ENCODE data around the gene CAMTA1. TPM values are rescaled to one million over a fixed set of nuclear protein-coding genes. Genes with fewer than 3 reads are reported as not detected.

CAMTA1 gene
- total RNA-seq, 1 donor from 2014 or later: 51.8 TPM

DNA sequence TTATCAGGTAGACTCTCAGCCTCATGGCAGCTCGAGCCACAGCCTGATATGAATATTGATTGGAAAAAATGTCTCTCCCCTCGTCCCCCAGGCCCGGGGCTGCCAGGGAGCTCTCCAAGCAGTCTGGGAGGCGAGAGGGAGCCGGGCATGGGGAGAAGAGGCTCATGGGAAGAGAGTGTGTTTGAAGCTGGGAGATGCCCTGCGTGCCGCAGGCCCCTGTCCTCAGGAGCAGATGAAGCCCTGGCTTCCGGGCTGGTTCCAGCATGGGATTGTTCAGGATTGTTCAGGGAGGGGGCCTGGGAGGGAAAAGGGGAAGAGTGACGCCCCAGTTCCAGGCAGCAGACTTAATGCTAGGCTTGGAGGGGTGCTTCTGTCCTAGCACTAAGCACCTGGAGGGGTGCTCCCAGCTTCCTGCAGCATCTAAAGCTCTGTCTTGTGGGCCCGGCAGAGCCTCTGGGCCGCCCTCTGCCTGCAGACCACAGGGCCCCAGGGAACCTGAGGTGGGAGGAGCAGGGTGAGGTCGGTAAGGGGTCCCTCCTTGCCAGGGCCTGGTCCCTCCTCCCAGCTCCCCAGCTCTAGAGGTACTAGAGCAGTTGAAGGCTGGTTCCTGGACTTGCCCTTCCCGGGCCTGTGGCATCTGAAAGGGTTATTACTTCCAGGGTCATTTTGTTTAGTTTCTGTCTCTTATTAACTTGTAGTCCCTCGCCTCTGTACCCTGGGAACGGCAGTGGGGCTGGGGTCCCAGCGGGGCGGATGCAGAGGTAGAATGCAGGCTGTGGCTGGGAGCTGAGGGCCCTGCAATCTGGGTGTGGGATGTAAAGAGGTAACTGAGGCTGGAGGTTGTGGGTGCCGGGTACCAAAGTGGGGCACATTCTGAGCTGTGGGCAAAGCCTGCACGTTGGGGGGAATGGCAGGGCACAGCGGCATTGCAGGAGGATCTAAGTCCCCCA lies 651.1 kb downstream of the CAMTA1 start:
- no peak for DNase-seq (ENCODE audit: low spot score)

DNA sequence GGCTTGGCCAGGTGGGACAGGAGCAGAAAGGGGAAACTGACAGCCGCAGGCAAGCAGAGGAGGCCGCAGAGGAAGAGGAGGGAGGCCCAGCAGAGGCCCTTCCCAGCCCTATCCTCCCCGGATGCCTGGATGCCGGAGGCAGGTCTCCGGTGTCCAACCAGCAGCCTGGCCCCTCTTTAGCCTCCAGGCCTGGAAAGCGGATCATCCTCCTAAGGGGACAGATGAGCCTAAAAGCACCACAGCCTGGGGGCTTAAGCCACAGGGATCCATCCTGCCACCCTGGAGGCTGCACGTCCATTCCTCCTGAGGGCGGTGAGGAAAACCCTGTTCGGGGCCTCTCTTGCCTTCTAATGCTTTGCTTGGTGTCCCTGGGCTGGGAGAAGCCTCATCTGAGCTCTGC lies 651.8 kb downstream of the CAMTA1 start:
- DNase-seq (ENCODE audit: low spot score): no peak

DNA sequence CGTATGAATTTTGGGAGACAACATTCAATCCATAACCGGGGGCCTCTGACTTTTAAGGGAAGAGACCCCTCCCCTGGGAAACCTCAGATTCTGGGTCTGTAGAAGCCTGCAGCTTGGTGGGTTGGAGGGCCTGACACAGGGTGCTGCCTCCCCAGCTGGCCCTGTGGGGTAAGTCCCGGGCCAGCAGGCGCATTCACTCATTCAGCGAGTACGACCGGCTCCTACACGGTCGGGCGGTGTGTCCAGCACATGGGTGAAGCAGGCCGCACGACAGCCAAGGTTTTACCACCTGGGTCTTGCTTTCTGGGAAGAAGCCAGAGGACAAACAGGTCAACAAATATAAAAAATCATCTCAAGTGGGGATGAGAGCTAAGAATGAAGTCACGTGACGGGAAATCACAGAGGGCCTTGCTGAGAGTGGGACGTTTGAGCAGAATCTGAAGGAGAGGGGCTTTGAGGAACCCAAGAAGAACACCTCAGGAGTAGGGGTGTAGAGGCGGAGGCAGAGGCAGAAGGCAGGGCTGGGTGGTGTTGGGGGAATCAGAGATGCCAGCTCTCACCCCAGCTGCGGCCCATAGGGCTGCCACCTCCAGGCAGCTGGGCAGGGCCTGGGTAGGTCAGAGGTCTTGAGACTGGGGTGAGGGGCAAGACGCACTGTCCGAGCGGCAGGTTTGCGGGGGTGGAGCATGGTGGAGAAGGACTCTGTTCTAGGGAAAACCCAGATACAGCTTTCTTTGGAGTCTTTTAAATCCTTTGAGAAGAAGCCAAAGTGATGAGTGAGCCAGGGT lies 652.5 kb downstream of the CAMTA1 start:
- DNase-seq (ENCODE audit: low spot score): no peak

DNA sequence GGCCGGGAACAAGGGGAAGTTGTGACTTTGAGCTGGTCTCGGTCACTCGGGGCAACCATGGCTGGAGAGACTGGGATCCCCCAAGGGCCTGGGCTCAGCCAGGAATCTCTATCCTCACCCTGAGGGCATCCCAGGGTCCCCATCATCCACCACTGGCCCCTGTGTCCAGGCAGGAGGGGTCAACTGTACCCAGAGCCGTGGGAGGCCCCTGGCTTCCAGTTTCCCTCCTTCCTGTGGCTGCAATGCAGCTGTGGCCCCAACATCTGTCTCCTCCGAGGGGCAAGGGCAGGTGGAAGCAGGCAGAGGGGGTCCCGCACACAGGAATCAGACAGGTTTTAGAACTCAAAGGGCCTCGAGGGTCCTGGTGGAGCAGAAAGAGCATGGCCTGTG lies 653.1 kb downstream of the CAMTA1 start:
- no peak for DNase-seq (ENCODE audit: low spot score)

DNA sequence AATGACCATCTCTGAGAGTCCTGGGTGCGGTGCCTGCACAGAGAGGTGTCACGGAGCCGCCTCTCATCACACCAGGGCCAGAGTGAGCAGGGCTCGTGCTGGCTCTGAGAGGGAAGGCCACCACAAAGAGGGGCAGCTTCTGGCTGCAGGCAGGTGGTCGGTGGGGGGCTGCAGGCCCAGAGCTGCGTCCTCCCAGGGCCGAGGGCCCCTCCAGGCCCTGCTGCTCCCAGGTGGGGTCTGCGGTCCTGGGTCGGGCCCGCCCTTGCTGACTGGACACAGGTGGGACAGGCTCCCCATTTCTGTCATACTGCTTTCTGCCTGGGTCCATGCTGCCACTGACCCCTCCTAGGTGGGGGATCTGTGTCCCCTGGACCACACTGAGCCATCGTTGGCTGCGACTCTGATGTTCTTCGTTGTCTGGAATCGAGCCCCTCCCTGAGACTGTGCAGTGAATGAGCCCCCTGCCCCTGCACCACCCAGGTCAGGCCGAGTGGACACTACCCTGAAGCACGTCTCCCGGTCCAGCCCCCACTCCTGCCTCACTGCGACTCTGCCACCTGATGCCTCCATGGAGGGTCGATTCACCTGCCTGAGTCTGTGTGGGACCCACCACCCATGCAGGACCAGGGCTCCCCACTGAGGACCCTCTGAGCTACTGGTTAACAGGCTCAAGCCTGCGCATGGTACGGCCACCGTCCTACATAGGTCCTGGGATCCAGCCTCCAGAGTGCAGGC lies 653.8 kb downstream of the CAMTA1 start:
- no peak for DNase-seq (ENCODE audit: low spot score)

DNA sequence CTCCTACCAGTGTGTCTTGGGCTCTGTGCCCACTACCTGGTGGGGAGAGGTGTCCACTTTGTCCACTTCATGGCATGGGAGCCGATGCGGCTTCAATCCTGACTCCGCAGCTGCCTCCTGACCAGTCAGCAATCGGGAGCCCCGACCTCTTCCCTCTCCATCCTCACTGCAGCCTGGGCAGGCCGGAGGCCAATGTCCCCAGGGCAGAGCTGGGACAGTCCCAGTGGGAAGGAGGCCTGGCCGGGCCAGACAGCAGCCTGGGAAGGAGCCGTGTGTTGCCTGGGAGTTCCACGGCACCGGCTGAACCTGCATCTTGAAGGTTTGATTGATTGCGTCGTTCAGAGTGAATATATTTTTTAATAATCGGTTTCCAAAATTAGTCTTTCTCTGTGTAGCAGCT lies 654.9 kb downstream of the CAMTA1 start:
- no peak for DNase-seq (ENCODE audit: low spot score)

DNA sequence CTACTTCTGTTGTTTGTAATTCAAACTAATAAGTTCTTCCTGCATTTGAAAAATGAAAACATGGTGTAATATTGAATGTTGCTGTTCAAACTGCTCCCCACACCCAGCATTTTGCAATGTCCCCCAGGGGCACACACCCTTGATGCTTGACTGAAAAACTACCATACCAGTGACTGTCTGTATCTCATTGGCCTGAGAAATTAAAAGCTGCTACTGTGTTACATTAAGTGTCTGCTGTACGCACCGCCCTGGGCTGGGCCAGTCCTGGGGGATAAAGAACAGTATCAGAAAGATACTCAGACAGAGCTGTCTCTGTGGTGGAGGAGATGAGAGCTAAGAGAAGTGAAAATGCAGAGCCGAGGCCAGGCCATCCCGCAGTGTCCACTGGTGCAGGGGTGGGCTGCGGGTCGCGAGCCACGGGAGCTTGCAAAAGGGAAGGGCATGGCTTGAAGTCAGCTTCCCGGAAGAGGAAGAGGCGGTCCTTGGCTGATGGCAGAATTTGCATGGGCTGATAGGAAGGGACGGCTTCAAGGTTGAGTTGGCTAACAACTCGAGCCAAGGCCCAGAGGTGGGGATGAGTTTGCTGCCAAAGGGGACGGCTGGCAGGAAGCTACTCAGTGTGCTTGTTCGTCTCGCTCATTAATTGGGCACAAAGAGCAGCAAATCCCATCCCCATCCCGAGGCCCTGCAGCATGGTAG lies 656.0 kb downstream of the CAMTA1 start:
- no peak for DNase-seq (ENCODE audit: low spot score)

DNA sequence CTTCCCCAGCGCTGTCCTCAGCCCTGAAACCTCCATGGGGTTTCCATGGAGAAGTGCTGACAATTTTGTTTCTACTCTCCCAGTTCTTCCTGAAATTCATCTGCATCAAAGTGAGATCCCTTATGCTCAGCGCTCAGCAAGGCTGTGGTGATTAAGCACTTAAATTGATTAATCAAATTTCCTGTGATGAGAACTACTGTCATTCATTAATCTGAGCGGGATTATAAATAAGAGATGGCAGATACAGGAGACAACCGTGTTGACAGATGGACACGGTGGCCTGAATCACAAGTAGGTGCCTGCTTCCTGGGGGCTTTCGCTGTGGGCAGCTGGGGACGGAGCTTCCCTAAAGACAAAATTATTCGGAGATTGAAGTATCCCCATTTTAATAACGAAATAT lies 656.8 kb downstream of the CAMTA1 start:
- no peak for DNase-seq (ENCODE audit: low spot score)

DNA sequence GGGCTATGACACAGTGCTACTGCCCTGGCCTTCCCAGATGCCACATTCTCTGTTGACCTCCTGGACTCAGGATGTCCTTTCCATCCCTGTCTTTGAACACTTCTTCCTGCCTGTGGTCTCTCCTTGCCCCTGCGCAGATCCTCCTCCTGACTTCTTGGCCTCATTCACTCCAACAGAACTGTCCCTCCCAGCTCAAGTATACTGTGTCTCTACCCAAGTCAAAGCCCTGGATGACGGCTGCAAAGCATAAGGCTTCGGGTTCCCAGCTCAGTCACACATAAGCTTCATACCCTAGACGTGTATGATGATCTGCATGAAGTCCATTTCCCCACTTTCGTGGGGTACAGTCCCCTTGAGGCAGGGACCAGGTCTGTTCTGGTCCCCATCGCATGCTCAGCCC lies 657.7 kb downstream of the CAMTA1 start:
- DNase-seq (ENCODE audit: low spot score): no peak

DNA sequence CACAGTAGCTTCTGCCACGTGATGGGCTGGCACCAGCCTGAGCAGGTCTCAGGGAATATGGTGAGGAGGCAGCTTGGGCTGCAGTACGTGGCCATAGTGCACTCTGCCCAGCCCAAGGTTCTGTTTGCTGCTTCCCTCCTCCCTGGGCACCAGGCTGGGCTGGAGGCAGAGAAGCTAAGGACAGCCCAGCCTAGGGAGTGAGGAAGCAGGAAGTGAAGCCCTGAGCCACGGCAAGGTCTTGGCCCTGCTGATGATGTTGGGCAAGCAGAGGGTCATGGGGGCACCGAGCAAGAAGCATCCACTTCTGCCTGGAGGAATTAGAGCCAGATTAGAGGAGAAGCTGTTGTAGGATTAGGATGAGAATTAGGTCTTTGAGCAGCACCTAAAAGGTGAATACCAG lies 659.1 kb downstream of the CAMTA1 start:
- no peak for DNase-seq (ENCODE audit: low spot score)

DNA sequence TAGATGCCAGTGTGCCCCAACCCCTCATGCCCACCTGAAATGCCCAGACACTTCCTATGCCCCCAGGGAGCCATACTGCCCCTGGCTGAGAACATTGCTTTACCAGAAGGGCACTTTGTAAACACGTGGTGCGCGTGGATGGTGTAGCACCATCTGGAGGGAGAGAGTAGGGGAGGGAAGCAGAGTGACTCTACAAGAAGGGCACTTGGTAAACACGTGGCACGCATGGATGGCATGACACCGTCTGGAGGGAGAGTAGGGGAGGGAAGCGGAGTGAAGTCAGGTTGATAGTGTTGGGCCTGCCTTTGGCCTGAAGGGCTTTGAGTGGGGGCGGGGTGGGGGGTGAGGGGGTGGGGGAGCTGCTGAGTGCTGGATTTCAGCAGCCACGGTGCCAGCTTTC lies 661.8 kb downstream of the CAMTA1 start:
- no peak for DNase-seq (ENCODE audit: low spot score)

DNA sequence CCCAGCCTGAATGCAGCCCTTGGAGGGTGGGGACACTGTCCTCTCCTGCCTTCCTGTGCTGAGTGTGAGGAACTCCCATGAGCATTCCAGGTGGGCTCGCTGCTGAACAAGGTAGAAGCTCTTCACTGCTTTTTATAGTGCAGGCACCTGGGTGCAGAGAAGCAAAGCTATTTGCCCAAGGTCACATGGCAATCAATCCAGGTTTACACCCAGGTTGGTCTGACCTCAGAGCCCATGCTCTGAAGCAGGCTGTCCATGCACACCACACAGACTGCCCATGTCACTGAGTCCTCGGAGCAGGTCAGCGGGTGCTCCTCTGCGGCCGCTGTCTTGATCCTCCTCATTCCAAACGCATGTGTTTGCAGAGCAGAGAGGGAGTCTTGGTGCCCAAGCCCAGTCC lies 662.5 kb downstream of the CAMTA1 start:
- no peak for DNase-seq (ENCODE audit: low spot score)

DNA sequence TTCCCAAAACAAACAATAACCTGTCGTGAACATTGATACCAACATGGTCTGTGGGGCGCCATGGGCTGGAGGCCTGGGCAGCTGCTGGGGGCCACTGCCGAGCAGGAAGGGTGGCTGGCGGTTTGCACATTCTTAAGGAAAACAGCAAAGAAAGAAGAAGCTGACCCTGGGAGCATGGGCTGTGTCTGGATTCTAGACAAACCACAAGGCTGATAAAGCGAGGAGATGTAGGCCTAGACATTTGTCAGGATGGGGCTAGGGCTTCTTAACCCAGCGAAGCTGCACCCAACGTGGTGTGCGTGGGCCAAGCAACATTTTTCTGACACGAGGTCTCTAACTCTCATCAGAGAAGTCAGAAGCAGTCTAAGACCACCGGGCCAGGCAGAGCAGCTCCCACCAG lies 663.7 kb downstream of the CAMTA1 start:
- DNase-seq (ENCODE audit: low spot score): no peak

DNA sequence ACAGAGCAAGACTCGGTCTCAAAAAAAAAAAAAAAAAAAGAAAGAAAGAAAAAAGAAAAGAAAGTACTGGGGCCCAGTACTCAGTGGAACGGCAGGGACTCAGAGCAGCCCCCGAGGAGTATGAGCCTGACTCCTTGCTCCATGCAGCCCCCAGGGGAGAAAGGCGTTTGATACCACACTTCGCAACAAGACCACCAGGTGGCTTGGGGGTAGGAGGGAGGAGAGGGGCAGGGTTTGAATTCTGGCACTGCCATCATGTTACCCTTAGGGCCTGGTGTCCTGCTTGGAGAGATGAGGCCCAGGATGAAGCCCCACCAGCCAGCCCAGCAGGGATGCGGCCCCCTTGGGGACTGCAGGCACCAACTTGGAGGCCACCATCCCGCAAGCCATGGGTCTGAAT lies 664.5 kb downstream of the CAMTA1 start:
- DNase-seq (ENCODE audit: low spot score): no peak

DNA sequence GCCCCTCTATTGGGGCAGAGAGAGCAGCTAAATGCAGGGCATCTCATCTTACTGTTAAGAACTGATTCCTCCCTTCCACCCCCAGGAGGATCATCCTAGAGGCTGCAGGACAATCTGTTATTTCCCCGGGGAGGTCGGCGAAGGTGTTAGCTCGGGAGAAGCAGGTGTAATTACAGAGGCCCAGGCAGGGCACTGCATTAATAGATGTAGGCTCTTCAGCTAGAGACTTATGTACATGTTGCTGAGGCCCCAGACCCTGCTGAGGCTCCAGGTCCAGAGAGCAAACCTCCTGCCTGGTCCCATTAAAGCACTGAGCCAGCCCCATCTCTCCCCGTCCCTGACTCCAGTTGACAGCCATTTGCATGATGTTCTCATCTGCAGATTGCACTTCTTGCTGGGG lies 665.6 kb downstream of the CAMTA1 start:
- DNase-seq (ENCODE audit: low spot score): no peak

DNA sequence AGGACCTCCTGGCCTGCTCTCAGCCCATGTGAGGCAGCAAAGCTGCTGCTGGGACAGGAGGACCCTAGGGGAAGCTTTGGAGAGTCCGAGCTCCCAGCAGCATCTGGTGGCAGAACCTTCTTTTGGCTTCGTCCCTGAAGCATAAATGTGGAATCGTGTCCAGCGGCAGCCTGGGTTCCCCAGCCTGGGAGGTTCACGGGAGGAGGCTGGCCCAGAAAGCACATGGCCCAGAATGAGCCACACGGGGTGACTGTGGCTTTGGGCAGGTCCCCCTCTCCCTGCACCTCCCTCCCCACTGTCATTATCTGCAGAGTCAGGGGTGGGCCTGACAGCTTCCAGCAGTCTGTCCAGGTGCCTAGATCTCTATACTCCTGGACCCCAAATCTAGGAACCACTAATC lies 667.8 kb downstream of the CAMTA1 start:
- DNase-seq (ENCODE audit: low spot score): no peak

DNA sequence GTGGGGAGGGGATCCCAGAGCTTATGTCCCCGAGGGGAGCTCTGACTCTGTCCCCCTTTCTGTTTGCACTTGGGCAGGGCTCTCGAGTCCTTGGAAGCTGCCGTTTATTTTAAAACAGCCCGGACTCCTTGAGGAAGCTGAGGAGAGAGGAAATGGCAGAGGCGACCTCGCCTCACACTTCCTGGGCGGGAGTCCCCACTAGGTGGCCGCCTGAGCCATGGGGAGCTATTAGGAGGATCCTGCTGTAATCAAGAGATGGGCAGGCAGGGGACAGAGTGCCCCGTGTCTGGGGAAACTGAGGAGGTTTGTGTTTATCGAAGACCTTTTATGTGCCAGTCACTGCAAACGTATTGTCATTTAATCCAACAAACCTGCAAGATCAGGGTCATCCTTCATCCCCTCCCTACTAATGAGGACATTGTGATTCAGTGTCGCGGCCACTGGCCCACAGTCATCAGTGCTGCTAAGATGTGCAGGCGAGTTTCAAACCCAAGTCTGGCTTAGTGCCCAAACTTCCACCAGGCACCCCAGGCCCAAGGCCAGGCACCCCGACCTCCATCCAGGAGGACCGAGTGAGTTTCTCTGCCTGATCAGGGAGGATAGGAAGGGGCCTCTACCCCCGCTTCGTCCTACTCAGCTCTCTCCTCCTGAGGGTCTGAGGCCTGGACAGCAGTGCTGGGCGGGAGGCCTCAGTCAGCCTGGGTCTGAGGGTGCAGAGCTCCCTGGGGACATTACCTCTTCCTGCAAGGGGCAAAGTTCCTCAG lies 669.0 kb downstream of the CAMTA1 start:
- DNase-seq (ENCODE audit: low spot score): no peak

DNA sequence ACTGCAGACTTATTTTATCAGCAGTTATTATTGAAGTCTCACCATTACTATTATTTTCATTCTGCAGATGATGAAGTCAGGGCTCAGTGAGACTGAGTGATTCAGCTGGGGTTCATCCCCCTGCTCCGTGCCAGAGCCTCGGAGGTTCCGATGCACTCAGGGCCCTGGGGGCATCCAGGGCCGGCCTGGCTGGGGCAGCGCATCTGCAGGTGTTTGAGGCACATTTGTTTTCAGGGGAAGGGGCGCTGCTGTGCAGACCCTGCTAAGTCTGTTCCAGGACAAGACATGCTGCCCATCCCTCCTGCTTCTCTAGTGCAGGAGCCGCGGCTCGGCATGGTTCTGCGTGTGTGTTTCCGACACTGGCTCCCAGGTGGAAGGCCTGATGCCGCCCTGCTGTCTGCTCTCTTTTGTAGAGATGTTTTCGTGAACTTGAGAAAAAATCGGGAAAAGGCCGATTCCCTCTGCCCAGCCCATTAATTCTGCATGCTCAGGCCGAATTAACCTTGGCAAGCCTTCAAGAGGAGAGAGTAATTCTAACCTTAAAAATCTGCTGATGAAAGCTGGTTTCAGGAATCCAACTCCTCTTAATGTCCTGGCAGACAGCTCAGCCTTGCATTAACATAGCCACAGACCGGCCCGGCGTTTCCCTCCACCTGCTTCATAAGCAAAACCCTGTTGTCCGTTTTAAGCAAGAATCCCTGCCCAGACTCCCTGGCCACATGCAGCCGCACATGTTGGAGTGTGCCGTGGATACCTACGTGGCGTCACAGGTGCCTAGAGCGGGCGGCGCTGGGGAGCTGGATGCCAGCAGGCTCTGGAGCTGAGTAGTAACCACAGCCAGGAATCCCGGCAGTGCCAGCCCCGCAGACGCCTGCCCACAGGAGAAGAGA lies 669.9 kb downstream of the CAMTA1 start:
- DNase-seq (ENCODE audit: low spot score): no peak

Data from mesenteric fat pad (tissue), 1 donor.